HepG2 (cell line): ENCODE data around the gene CCDC154. TPM values are rescaled to one million over a fixed set of nuclear protein-coding genes. Genes with fewer than 3 reads are reported as not detected.

ENCODE experiments used
- BRD4 ChIP-seq: sonication (generic); formaldehyde crosslinking; IDR thresholded peaks from 2 replicates; pipeline ENCODE4 v1.4.0; 2020; ENCODE audit warnings: missing genetic modification reagents
- FOXO1 ChIP-seq: sonication (generic); formaldehyde crosslinking; IDR thresholded peaks from 2 replicates; pipeline ENCODE4 v1.4.0; 2020; ENCODE audit warnings: missing genetic modification reagents
- FOXP1 ChIP-seq, 2 experiments: fragments of 450-650 bp in 1 of 2; IDR thresholded peaks; 2 replicates each; pipeline ENCODE4 v1.6.1; 2017 to 2018; ENCODE audit warnings: antibody characterized with exemption in 1 of 2
- GFI1 ChIP-seq: sonication (generic); formaldehyde crosslinking; IDR thresholded peaks from 2 replicates; pipeline ENCODE4 v1.5.0; 2020; ENCODE audit warnings: missing genetic modification reagents, mild to moderate bottlenecking, borderline replicate concordance
- NFAT5 ChIP-seq: sonication (generic); formaldehyde crosslinking; IDR thresholded peaks from 2 replicates; pipeline ENCODE4 v1.4.0; 2020; ENCODE audit warnings: missing genetic modification reagents
- NFE2L1 ChIP-seq: sonication (generic); formaldehyde crosslinking; IDR thresholded peaks from 2 replicates; pipeline ENCODE4 v1.4.0; 2020; ENCODE audit warnings: missing genetic modification reagents, mild to moderate bottlenecking, borderline replicate concordance
- NR2F2 ChIP-seq: IDR thresholded peaks from 2 replicates; pipeline ENCODE4 v1.6.1; 2012; ENCODE audit warnings: low read depth, inconsistent platforms, borderline replicate concordance
- RFX3 ChIP-seq: IDR thresholded peaks from 2 replicates; pipeline ENCODE4 v1.6.1; 2016; ENCODE audit warnings: missing biosample characterization, missing genetic modification reagents
- RNF219 ChIP-seq: sonication (generic); formaldehyde crosslinking; IDR thresholded peaks from 2 replicates; pipeline ENCODE4 v1.5.0; 2020; ENCODE audit warnings: mild to moderate bottlenecking, missing genetic modification reagents
- SAP130 ChIP-seq: IDR thresholded peaks from 2 replicates; pipeline ENCODE4 v1.6.1; 2016; ENCODE audit warnings: low read depth
- SRF ChIP-seq: IDR thresholded peaks from 2 replicates; pipeline ENCODE4 v1.6.1; 2011; ENCODE audit warnings: mild to moderate bottlenecking, low read depth, low read length, moderate library complexity
- SRSF4 ChIP-seq: fragments of 200-400 bp; formaldehyde crosslinking; IDR thresholded peaks from one replicate; pipeline ENCODE4 v1.6.1; 2018; ENCODE audit warnings: mild to moderate bottlenecking, low read depth, low read length, moderate library complexity; ENCODE audit not compliant: poor library complexity, severe bottlenecking
- XRCC5 ChIP-seq: fragments of 200-400 bp; formaldehyde crosslinking; optimal IDR thresholded peaks from 2 replicates; pipeline ENCODE3; 2017; ENCODE audit warnings: mild to moderate bottlenecking, low read length
- ZBTB20 ChIP-seq: sonication (generic); formaldehyde crosslinking; IDR thresholded peaks from 2 replicates; pipeline ENCODE4 v1.8.1; 2023; ENCODE audit warnings: missing genetic modification reagents, low read depth, mild to moderate bottlenecking, borderline replicate concordance
- ZC3H4 ChIP-seq: sonication (generic); formaldehyde crosslinking; IDR thresholded peaks from 2 replicates; pipeline ENCODE4 v1.4.0; 2020; ENCODE audit warnings: missing genetic modification reagents, borderline replicate concordance
- ZFP36L1 ChIP-seq: sonication (generic); formaldehyde crosslinking; IDR thresholded peaks from 2 replicates; pipeline ENCODE4 v1.8.0; 2022; ENCODE audit warnings: mild to moderate bottlenecking, missing genetic modification reagents, moderate library complexity
- ZMAT3 ChIP-seq: sonication (generic); formaldehyde crosslinking; conservative IDR thresholded peaks from 2 replicates; pipeline ENCODE4 v1.7.0; 2021; ENCODE audit warnings: missing genetic modification reagents
- ZNF317 ChIP-seq: sonication (generic); formaldehyde crosslinking; IDR thresholded peaks from 2 replicates; pipeline ENCODE4 v1.5.0; 2020; ENCODE audit warnings: mild to moderate bottlenecking, missing genetic modification reagents
- ZNF501 ChIP-seq: sonication (generic); formaldehyde crosslinking; IDR thresholded peaks from 2 replicates; pipeline ENCODE4 v1.5.1; 2020; ENCODE audit warnings: mild to moderate bottlenecking, moderate library complexity, missing genetic modification reagents
- ZNF580 ChIP-seq: IDR thresholded peaks from 2 replicates; pipeline ENCODE4 v1.6.1; 2016; ENCODE audit warnings: low read depth, borderline replicate concordance
- ZNF644 ChIP-seq: IDR thresholded peaks from 2 replicates; pipeline ENCODE4 v1.6.1; 2016; ENCODE audit warnings: low read depth
- ZNF652 ChIP-seq: IDR thresholded peaks from 2 replicates; pipeline ENCODE4 v1.6.1; 2016; ENCODE audit warnings: low read depth, borderline replicate concordance
- ZNF7 ChIP-seq: IDR thresholded peaks from 2 replicates; pipeline ENCODE4 v1.6.1; 2016; ENCODE audit warnings: missing biosample characterization, missing genetic modification reagents
- ZNF772 ChIP-seq: sonication (generic); formaldehyde crosslinking; IDR thresholded peaks from 2 replicates; pipeline ENCODE4 v1.5.0; 2020; ENCODE audit warnings: mild to moderate bottlenecking, missing genetic modification reagents
- polyA plus RNA-seq, 8 experiments: library from polyadenylated mRNA; depleted of rRNA in 3 of 8; stranded (reverse) in 7 of 8; unstranded in 1 of 8; fragments of >200 nt; fragmentation: Illumina TruSeq in 4 of 8; extraction: Trizol in 4 of 8; gene quantifications; 2 replicates each; pipeline versions ENCODE4 v1.2.1 to v1.2.3, GENCODE V29; 2011 to 2016; ENCODE audit warnings: low read depth in 4 of 8, missing spikeins in 1 of 8, mixed read lengths in 1 of 8; ENCODE audit not compliant: insufficient read depth in 1 of 8
- total RNA-seq, 5 experiments: library from RNA; depleted of rRNA; stranded (reverse); fragments of >200 nt; fragmentation: Illumina TruSeq; extraction: Trizol; gene quantifications; 2 replicates each; pipeline ENCODE4 v1.2.3, GENCODE V29; 2016; ENCODE audit warnings: low read depth in 1 of 5

Gene CCDC154
- total and polyA plus RNA-seq, 2 of the 13 experiments (the other 11 are each of a cell fraction or from before 2014, with no cell fraction given): 0.92 to 1.5 TPM

- TF ChIP-seq NFAT5 (peak; percentile 96), GFI1 (CRISPR knock-in tag) (no peak; the same call in 1 of the 2 replicates), ZNF501 (CRISPR knock-in tag) (peak; percentile 47; the same call in 1 of the 2 replicates), NR2F2 (peak; percentile 34; the same call in 1 of the 2 replicates), ZC3H4 (CRISPR knock-in tag) (no peak), XRCC5 (peak; percentile 21), SRF (no peak), ZBTB20 (CRISPR knock-in tag) (no peak), ZNF580 (CRISPR knock-in tag) (peak; percentile 96), ZNF772 (CRISPR knock-in tag) (0 out of 2 replicates have a peak, but pooled peaks have one; percentile 56), SAP130 (CRISPR knock-in tag) (peak; percentile 99), RNF219 (CRISPR knock-in tag) (no peak; the same call in 1 of the 2 replicates), ZNF652 (CRISPR knock-in tag) (no peak), NFE2L1 (CRISPR knock-in tag) (no peak), RFX3 (CRISPR knock-in tag) (no peak), BRD4 (CRISPR knock-in tag) (peak; percentile 71; the same call in 1 of the 2 replicates), ZNF644 (CRISPR knock-in tag) (no peak), ZNF7 (CRISPR knock-in tag) (no peak), ZNF317 (no peak), SRSF4 (no peak), FOXP1 (IDR thresholded peaks at IDR 0.05) (no peak), FOXP1 (CRISPR knock-in tag; IDR thresholded peaks at IDR 0.05) (0 out of 2 replicates have a peak, but pooled peaks have one; percentile 5), ZMAT3 (CRISPR knock-in tag) (peak; percentile 95), FOXO1 (CRISPR knock-in tag) (peak; percentile 38; the same call in 1 of the 2 replicates), ZFP36L1 (CRISPR knock-in tag) (peak; percentile 95)
These were observed 30.6 kb upstream of the CCDC154 start, which contains the start of gene CLCN7 (continued) for GRCh38 chr16:1474796-1475551.
